ENCODE data around the gene LIPH.

LIPH gene

GRCh38 chr3:185555860-185556347 is 3.5 kb upstream of the LIPH start:
- DNase-seq (ENCODE audit: low read depth, low spot score): no peak
- POLR2A ChIA-PET: no interaction called here
- CTCF ChIA-PET: interaction anchor here (1.1 to 1.2 kb wide), 2 partner anchors 19 to 96 kb away, joined by 3 to 4 read pairs; no protein-coding TSS in a partner anchor
- TF ChIP-seq CTCF (IDR thresholded peaks at IDR 0.05; ENCODE audit: insufficient read depth, low read length, missing control alignments): no peak
- no peak overlapping the region for H3K4me3 ChIP-seq (ENCODE audit: low read depth, low read length)

- no peak for DNase-seq (ENCODE audit: low read depth, low spot score)
- ChIA-PET POLR2A (no interaction called here), CTCF (interaction anchor here (1.2 kb wide), 1 partner anchor 20 kb away, joined by 3 read pairs; no protein-coding TSS in a partner anchor)
- no peak overlapping the region for H3K4me3 ChIP-seq (ENCODE audit: low read depth, low read length)
- TF ChIP-seq CTCF (IDR thresholded peaks at IDR 0.05; ENCODE audit: insufficient read depth, low read length, missing control alignments): no peak
These were observed 2.7 kb upstream of the LIPH start for GRCh38 chr3:185555101-185555501.

- ChIA-PET POLR2A (no interaction called here), CTCF (interaction anchor here (5.9 kb wide), 1 partner anchor 9 kb away, joined by 30 read pairs; no protein-coding TSS in a partner anchor)
- TF ChIP-seq CTCF (IDR thresholded peaks at IDR 0.05; ENCODE audit: insufficient read depth, low read length, missing control alignments): no peak
- H3K4me3 ChIP-seq (ENCODE audit: low read depth, low read length): no peak overlapping the region
- DNase-seq (ENCODE audit: low read depth, low spot score): no peak
These were observed 2.7 kb downstream of the LIPH start for GRCh38 chr3:185549651-185550111.

GRCh38 chr3:185549122-185549521 is 3.3 kb downstream of the LIPH start:
- ChIA-PET POLR2A (no interaction called here), CTCF (interaction anchor here (5.9 kb wide), 1 partner anchor 10 kb away, joined by 30 read pairs; no protein-coding TSS in a partner anchor)
- H3K4me3 ChIP-seq (ENCODE audit: low read depth, low read length): no peak overlapping the region
- DNase-seq (ENCODE audit: low read depth, low spot score): peak; percentile 95
- TF ChIP-seq CTCF (IDR thresholded peaks at IDR 0.05; ENCODE audit: insufficient read depth, low read length, missing control alignments): no peak

- POLR2A ChIA-PET: no interaction called here
- H3K4me3 ChIP-seq (ENCODE audit: low read depth, low read length): no peak overlapping the region
- no peak for TF ChIP-seq CTCF (IDR thresholded peaks at IDR 0.05; ENCODE audit: insufficient read depth, low read length, missing control alignments)
- DNase-seq (ENCODE audit: low read depth, low spot score): no peak
- CTCF ChIA-PET: no interaction called here
These were observed 11.7 kb downstream of the LIPH start for GRCh38 chr3:185540695-185541094.

GRCh38 chr3:185539934-185540333 is 12.5 kb downstream of the LIPH start:
- ChIA-PET POLR2A (no interaction called here), CTCF (no interaction called here)
- no peak for TF ChIP-seq CTCF (IDR thresholded peaks at IDR 0.05; ENCODE audit: insufficient read depth, low read length, missing control alignments)
- H3K4me3 ChIP-seq (ENCODE audit: low read depth, low read length): no peak overlapping the region
- DNase-seq (ENCODE audit: low read depth, low spot score): no peak

Data from AG04449 (cell line).